Measurements from ENCODE around the gene SMCHD1. TPM values are rescaled to one million over a fixed set of nuclear protein-coding genes. Genes with fewer than 3 reads are reported as not detected.
"Not testable (repeated sequence)": the region's sequence is repeated elsewhere in the genome, so short reads cannot be mapped to it uniquely, and the experiment has no call there.

Gene SMCHD1
- total RNA-seq, 1 experiment from 2014 or later: 57.4 TPM

DNA sequence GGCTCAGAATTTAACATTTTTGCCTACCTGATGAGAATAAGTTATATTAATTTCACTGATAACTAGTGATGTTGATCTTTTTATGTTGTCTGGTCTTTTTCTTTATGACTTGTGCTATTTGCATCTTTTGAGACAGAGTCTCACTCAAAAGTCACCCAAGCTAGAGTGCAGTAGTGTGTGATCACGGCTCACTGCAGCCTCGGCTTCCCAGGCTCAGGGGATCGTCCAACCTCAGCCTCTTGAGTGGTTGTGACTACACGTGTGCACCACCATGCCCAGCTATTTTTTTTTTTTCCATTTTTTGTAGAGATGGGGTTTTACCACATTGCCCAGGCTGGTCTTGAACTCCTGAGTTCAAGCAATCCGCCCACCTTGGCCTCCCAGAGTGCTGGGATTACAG lies 7.5 kb downstream of the SMCHD1 start:
- Mint-ChIP-seq H3K27me3 (ENCODE audit: insufficient read depth, unreplicated experiment) (no peaks in the 10 kb centered on the region), H3K36me3 (ENCODE audit: insufficient read depth, unreplicated experiment) (peaks cover 39% of the 10 kb centered on the region), H3K4me3 (ENCODE audit: unreplicated experiment) (no peak overlapping the region), H3K9me3 (ENCODE audit: unreplicated experiment) (no peaks in the 10 kb centered on the region), H3K4me1 (ENCODE audit: low read depth, unreplicated experiment) (peaks cover 4% of the 10 kb centered on the region), H3K27ac (ENCODE audit: unreplicated experiment) (no peak overlapping the region)
- TF ChIP-seq, protein P1, sequence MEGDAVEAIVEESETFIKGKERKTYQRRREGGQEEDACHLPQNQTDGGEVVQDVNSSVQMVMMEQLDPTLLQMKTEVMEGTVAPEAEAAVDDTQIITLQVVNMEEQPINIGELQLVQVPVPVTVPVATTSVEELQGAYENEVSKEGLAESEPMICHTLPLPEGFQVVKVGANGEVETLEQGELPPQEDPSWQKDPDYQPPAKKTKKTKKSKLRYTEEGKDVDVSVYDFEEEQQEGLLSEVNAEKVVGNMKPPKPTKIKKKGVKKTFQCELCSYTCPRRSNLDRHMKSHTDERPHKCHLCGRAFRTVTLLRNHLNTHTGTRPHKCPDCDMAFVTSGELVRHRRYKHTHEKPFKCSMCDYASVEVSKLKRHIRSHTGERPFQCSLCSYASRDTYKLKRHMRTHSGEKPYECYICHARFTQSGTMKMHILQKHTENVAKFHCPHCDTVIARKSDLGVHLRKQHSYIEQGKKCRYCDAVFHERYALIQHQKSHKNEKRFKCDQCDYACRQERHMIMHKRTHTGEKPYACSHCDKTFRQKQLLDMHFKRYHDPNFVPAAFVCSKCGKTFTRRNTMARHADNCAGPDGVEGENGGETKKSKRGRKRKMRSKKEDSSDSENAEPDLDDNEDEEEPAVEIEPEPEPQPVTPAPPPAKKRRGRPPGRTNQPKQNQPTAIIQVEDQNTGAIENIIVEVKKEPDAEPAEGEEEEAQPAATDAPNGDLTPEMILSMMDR (IDR thresholded peaks at IDR 0.05; ENCODE audit: insufficient read depth in 1 of 2, low read depth in 1 of 2, low read length in 1 of 2, severe bottlenecking in 1 of 2, unreplicated experiment in 1 of 2): no peak
- no peak for DNase-seq
- ChIA-PET CTCF (no interaction called here), POLR2A (no interaction called here)
- BruUV-seq (replicated peaks): no TSS peak
- Histone ChIP-seq H3K4me1 (peaks cover 18% of the 10 kb centered on the region), H3K36me3 (ENCODE audit: control insufficient read depth, insufficient read depth, low read length) (no peaks in the 10 kb centered on the region), H3K9me3 (no peaks in the 10 kb centered on the region), H3K4me3 (ENCODE audit: low read depth, low read length) (no peak overlapping the region), H3K27me3 (replicated peaks; ENCODE audit: control insufficient read depth, insufficient read depth, low read length) (no peaks in the 10 kb centered on the region)
- intact Hi-C loops (cut with micrococcal nuclease; ENCODE audit: unreplicated experiment): no loop called here

DNA sequence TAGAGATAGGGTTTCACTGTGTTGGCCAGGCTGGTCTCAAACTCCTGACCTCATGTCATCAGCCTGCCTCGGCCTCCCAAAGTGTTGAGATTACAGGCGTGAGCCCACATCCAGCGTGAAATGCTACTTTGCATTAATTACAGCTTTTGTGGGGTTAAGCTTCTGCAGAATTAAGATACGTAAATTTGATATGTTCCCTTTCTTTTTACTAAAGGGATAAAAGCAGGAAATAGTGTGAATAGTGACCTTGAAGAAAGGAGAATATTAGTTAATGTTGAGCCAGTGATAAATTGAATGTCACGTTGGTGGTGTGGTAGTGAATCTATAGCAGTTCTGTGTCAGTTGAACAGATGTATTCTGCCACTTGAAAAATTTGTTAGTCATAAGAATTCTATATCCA lies 16.9 kb downstream of the SMCHD1 start:
- no peak overlapping the region for H3K27ac Mint-ChIP-seq (ENCODE audit: unreplicated experiment)
- H3K36me3 Mint-ChIP-seq (ENCODE audit: insufficient read depth, unreplicated experiment): peaks cover 72% of the 10 kb centered on the region
- H3K4me3 Mint-ChIP-seq (ENCODE audit: unreplicated experiment): no peak overlapping the region
- Histone ChIP-seq H3K27me3 (replicated peaks; ENCODE audit: control insufficient read depth, insufficient read depth, low read length) (no peaks in the 10 kb centered on the region), H3K9me3 (no peaks in the 10 kb centered on the region), H3K36me3 (ENCODE audit: control insufficient read depth, insufficient read depth, low read length) (no peaks in the 10 kb centered on the region), H3K4me1 (no peaks in the 10 kb centered on the region), H3K4me3 (ENCODE audit: low read depth, low read length) (no peak overlapping the region)
- no peaks in the 10 kb centered on the region for H3K27me3 Mint-ChIP-seq (ENCODE audit: insufficient read depth, unreplicated experiment)
- DNase-seq: no peak
- intact Hi-C loops (cut with micrococcal nuclease; ENCODE audit: unreplicated experiment): no loop called here
- no TSS peak for BruUV-seq (replicated peaks)
- POLR2A ChIA-PET: no interaction called here
- CTCF ChIA-PET: no interaction called here
- TF ChIP-seq, protein P1 (IDR thresholded peaks at IDR 0.05; ENCODE audit: insufficient read depth in 1 of 2, low read depth in 1 of 2, low read length in 1 of 2, severe bottlenecking in 1 of 2, unreplicated experiment in 1 of 2): no peak
- H3K9me3 Mint-ChIP-seq (ENCODE audit: unreplicated experiment): no peaks in the 10 kb centered on the region
- peaks cover 16% of the 10 kb centered on the region for H3K4me1 Mint-ChIP-seq (ENCODE audit: low read depth, unreplicated experiment)

DNA sequence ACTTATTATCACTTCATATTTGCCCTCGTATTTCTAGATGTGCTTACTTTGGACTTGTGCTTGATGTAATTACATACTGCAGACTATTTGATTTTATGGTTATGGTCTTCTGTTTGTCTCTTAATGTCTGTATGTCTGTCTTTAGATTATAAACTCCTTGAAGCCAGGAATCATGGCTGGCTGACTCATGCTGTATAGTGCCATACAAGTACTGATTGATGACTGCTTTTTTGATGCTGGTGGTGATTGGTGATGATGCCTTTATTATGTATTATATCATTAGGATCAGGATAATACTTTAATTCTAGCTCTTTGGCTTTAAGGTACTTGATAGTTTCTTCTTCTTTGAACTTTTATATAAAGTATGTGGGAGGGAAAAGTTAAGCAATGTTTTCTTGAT lies 17.3 kb downstream of the SMCHD1 start:
- intact Hi-C loops (cut with micrococcal nuclease; ENCODE audit: unreplicated experiment): no loop called here
- no TSS peak for BruUV-seq (replicated peaks)
- Histone ChIP-seq H3K4me3 (ENCODE audit: low read depth, low read length) (no peak overlapping the region), H3K36me3 (ENCODE audit: control insufficient read depth, insufficient read depth, low read length) (no peaks in the 10 kb centered on the region), H3K9me3 (no peaks in the 10 kb centered on the region), H3K27me3 (replicated peaks; ENCODE audit: control insufficient read depth, insufficient read depth, low read length) (no peaks in the 10 kb centered on the region), H3K4me1 (no peaks in the 10 kb centered on the region)
- H3K36me3 Mint-ChIP-seq (ENCODE audit: insufficient read depth, unreplicated experiment): peaks cover 74% of the 10 kb centered on the region
- ChIA-PET CTCF (no interaction called here), POLR2A (no interaction called here)
- no peaks in the 10 kb centered on the region for H3K9me3 Mint-ChIP-seq (ENCODE audit: unreplicated experiment)
- H3K4me1 Mint-ChIP-seq (ENCODE audit: low read depth, unreplicated experiment): peaks cover 16% of the 10 kb centered on the region
- TF ChIP-seq, protein P1 (IDR thresholded peaks at IDR 0.05; ENCODE audit: insufficient read depth in 1 of 2, low read depth in 1 of 2, low read length in 1 of 2, severe bottlenecking in 1 of 2, unreplicated experiment in 1 of 2): no peak
- DNase-seq: no peak
- H3K4me3 Mint-ChIP-seq (ENCODE audit: unreplicated experiment): no peak overlapping the region
- no peak overlapping the region for H3K27ac Mint-ChIP-seq (ENCODE audit: unreplicated experiment)
- H3K27me3 Mint-ChIP-seq (ENCODE audit: insufficient read depth, unreplicated experiment): no peaks in the 10 kb centered on the region

DNA sequence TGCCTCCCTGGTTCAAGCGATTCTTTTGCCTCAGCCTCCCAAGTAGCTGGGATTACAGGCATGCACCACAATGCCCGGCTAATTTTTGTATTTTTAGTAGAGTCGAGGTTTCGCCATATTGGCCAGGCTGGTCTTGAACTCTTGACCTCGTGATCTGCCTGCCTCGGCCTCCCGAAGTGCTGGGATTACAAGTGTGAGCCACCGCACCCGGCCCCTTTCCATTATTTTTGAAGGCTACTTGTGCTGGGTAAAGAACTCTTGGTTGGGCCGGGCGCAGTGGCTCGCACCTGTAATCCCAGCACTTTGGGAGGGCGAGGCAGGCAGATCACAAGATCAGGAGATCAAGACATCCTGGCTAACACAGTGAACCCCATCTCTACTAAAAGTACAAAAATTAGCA lies 23.4 kb downstream of the SMCHD1 start:
- H3K9me3 Mint-ChIP-seq (ENCODE audit: unreplicated experiment); H3K27me3 ChIP-seq (replicated peaks; ENCODE audit: control insufficient read depth, insufficient read depth, low read length); H3K4me3 Mint-ChIP-seq (ENCODE audit: unreplicated experiment); BruUV-seq (replicated peaks); H3K9me3 ChIP-seq; intact Hi-C loops (cut with micrococcal nuclease; ENCODE audit: unreplicated experiment); CTCF ChIA-PET; H3K4me1 ChIP-seq; POLR2A ChIA-PET; H3K4me3 ChIP-seq (ENCODE audit: low read depth, low read length); DNase-seq; H3K36me3 ChIP-seq (ENCODE audit: control insufficient read depth, insufficient read depth, low read length); H3K27ac Mint-ChIP-seq (ENCODE audit: unreplicated experiment); H3K27me3 Mint-ChIP-seq (ENCODE audit: insufficient read depth, unreplicated experiment): not testable (repeated sequence)
- Mint-ChIP-seq H3K4me1 (ENCODE audit: low read depth, unreplicated experiment) (peaks cover 10% of the 10 kb centered on the region), H3K36me3 (ENCODE audit: insufficient read depth, unreplicated experiment) (peaks cover 55% of the 10 kb centered on the region)

Data from Caco-2 (cell line).